C4-2B (cell line): ENCODE measurements around the gene AGAP9.
A peak's percentile ranks its signal among the peaks of the same experiment; 100 is the strongest.
"Not testable (repeated sequence)": the region's sequence is repeated elsewhere in the genome, so short reads cannot be mapped to it uniquely, and the experiment has no call there.

Experiments used
- H3K27ac ChIP-seq: fragments of 450-650 bp; 2 replicates; pipeline ENCODE4 v1.5.1; 2017
- ZFX ChIP-seq: fragments of 450-650 bp; IDR thresholded peaks from 2 replicates; pipeline ENCODE4 v1.6.1; 2017
- TF ChIP-seq, protein P1 (sequence below): fragments of 450-650 bp; conservative IDR thresholded peaks from 2 replicates; pipeline ENCODE4 v1.5.1; 2017; ENCODE audit warnings: mild to moderate bottlenecking

The AGAP9 gene

GRCh38 chr10:47461261-47461687, 62.2 kb downstream of the AGAP9 start:
- TF ChIP-seq, protein P1, sequence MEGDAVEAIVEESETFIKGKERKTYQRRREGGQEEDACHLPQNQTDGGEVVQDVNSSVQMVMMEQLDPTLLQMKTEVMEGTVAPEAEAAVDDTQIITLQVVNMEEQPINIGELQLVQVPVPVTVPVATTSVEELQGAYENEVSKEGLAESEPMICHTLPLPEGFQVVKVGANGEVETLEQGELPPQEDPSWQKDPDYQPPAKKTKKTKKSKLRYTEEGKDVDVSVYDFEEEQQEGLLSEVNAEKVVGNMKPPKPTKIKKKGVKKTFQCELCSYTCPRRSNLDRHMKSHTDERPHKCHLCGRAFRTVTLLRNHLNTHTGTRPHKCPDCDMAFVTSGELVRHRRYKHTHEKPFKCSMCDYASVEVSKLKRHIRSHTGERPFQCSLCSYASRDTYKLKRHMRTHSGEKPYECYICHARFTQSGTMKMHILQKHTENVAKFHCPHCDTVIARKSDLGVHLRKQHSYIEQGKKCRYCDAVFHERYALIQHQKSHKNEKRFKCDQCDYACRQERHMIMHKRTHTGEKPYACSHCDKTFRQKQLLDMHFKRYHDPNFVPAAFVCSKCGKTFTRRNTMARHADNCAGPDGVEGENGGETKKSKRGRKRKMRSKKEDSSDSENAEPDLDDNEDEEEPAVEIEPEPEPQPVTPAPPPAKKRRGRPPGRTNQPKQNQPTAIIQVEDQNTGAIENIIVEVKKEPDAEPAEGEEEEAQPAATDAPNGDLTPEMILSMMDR, result peak; percentile 55
- peak overlapping the region; percentile 28; the same call in 1 of the 2 replicates for H3K27ac ChIP-seq

GRCh38 chr10:47458466-47459154, 64.8 kb downstream of the AGAP9 start:
- no peak overlapping the region for H3K27ac ChIP-seq
- TF ChIP-seq ZFX, result no peak
- TF ChIP-seq, protein P1, result no peak

- TF ChIP-seq, protein P1, result no peak
- TF ChIP-seq ZFX, result no peak
- H3K27ac ChIP-seq, result no peak overlapping the region
Observed at GRCh38 chr10:47457826-47458225, 65.6 kb downstream of the AGAP9 start.

GRCh38 chr10:47457528-47457820, 66.0 kb downstream of the AGAP9 start:
- H3K27ac ChIP-seq, result no peak overlapping the region
- TF ChIP-seq ZFX, result no peak
- TF ChIP-seq, protein P1, result no peak

GRCh38 chr10:47456794-47457527, 66.5 kb downstream of the AGAP9 start:
- no peak overlapping the region for H3K27ac ChIP-seq
- TF ChIP-seq ZFX, result no peak
- TF ChIP-seq, protein P1, result no peak

GRCh38 chr10:47456079-47456785, 67.2 kb downstream of the AGAP9 start:
- no peak overlapping the region for H3K27ac ChIP-seq
- no peak for TF ChIP-seq ZFX
- TF ChIP-seq, protein P1, result no peak

DNA sequence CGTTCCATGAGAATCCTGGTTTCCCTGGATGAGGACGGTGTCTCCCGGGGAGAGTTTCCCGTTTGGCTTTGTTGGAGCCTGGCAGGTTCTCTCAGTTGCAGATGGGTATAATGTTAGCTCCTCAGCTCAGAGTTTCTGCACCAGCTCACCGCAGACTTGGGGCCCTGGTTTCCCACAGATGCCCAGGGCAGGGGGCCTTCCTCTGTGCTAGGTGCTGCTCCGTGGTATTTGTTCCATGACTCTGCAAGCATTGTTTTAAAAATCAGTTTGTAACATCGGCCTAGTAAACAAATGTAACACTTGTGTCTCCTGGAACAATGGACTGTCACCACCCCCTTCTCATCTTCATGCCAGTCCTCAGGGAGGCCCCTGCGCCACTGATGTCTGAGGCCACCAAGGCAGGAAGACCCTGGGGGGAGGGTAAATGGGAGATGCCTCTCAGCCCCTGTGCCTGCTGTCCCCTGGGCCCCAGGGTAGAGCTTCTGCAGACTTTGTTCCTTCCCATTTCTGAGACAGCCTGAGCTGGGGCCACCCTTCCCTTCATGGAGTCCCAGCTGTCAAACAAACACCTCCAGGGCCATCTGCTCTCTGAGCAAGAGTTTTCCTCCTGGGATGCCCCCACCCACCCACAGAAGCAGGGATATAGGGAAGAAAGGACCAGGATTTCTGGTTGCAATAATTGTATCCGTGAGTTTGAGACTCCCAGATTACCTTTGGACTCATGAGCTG, 67.9 kb downstream of the AGAP9 start:
- not testable (repeated sequence) for H3K27ac ChIP-seq
